ENCODE measurements around the gene BDH1.
"Not testable (repeated sequence)": the region's sequence is repeated elsewhere in the genome, so short reads cannot be mapped to it uniquely, and the experiment has no call there.

Gene BDH1, protein sequence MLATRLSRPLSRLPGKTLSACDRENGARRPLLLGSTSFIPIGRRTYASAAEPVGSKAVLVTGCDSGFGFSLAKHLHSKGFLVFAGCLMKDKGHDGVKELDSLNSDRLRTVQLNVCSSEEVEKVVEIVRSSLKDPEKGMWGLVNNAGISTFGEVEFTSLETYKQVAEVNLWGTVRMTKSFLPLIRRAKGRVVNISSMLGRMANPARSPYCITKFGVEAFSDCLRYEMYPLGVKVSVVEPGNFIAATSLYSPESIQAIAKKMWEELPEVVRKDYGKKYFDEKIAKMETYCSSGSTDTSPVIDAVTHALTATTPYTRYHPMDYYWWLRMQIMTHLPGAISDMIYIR

GRCh38 chr3:197555281-197556261 is at the start of gene BDH1:
Gene BDH1, minus strand, starts transcription at chr3:197555968. Its CDS starts 9,525 bp downstream, at chr3:197546443.
- peak; percentile 20 to 46 (median 44) for DNase-seq

GRCh38 chr3:197603317-197603933 is 47.7 kb upstream of the BDH1 start:
- no peak for DNase-seq

DNA sequence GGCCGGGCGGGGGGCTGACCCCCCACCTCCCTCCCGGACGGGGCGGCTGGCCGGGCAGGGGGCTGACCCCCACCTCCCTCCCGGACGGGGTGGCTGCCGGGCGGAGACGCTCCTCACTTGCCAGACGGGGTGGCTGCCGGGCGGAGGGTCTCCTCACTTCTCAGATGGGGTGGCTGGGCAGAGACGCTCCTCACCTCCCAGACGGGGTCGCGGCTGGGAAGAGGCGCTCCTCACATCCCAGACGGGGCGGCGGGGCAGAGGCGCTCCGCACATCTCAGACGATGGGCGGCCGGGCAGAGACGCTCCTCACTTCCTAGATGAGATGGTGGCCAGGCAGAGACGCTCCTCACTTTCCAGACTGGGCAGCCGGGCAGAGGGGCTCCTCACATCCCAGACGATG is 46.6 kb upstream of the BDH1 start:
- not testable (repeated sequence) for DNase-seq

- not testable (repeated sequence) for DNase-seq
These were observed 45.7 kb upstream of the BDH1 start for GRCh38 chr3:197601566-197601840.

DNA sequence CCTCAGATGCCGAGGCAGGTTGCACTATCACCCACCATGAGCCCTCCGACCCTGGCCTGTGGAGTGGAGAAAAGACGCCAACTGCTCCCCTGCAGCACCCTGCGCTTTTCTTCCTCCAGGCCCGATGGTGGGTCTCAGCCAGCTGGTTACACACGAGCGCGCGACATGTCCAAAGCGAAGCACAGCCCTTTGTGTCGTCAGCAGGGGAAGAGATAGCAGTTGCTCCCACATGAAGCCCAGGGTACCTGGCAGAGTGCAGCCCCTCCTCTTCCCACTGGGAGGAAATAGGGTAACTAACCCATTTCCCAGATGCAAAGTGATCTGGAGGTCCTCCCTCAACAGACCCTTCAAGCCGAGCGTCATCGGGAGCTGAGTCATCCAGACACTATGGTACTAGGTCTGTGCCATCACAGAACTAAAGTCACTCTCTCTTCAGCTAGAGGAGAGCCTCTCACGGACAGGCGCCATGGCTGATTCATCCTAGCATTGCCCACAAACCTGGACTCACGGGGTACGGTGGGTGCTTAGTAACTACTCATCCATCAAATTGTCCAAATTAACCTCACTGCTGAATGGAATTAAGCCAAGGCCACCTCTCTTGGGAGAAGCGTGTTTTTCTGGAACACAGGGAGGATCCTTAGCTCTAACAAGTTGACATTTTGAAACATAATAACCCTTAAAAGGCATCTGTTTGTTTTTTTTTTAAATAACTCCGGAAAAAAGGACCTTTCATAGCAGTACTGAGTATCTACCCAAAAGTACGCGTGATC is 45.2 kb upstream of the BDH1 start:
- no peak for DNase-seq

- no peak for DNase-seq
These were observed 43.5 kb upstream of the BDH1 start for GRCh38 chr3:197599089-197599765.

- no peak for DNase-seq
These were observed 42.7 kb upstream of the BDH1 start for GRCh38 chr3:197598404-197598980.

GRCh38 chr3:197597335-197597734 is 41.6 kb upstream of the BDH1 start:
- no peak for DNase-seq

DNA sequence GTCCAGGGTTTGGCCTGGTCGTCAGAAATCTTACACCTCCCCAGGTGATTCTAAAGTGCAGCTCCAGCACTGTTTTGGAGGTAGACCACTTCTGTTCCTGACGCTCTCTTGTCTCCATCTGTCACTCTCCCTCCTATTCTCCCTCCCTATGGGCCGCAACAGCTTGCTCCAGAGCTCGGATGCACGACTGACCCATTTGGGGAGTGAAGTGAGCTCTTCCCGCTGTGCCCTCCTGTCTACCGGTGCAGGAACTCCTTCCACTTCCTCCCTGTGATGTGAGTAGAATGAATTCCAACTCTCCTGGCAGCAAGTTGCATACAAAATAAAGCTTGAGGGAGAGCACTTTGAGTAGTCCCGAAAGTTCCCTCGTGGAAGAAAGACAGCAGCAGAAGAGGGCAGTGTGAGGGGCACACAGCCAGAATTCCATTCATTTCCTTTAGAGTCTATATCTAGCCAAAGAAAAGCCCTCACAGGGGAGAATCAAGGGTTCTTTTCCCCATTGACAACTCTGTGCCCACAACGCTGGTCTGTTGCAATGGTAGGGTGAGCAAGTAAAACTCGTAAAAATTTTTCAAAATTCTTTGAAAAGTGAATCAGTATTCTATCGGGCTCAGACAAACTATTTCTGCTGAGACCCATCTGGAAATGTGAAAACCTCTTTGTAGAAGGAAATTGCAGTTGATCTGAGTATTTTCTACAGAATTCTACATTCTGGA is 39.9 kb upstream of the BDH1 start:
- DNase-seq = no peak

GRCh38 chr3:197593046-197593380 is 37.2 kb upstream of the BDH1 start:
- DNase-seq = no peak

- DNase-seq = no peak
These were observed 36.7 kb upstream of the BDH1 start for GRCh38 chr3:197592361-197593045.

GRCh38 chr3:197591816-197592215 is 36.0 kb upstream of the BDH1 start:
- no peak for DNase-seq

DNA sequence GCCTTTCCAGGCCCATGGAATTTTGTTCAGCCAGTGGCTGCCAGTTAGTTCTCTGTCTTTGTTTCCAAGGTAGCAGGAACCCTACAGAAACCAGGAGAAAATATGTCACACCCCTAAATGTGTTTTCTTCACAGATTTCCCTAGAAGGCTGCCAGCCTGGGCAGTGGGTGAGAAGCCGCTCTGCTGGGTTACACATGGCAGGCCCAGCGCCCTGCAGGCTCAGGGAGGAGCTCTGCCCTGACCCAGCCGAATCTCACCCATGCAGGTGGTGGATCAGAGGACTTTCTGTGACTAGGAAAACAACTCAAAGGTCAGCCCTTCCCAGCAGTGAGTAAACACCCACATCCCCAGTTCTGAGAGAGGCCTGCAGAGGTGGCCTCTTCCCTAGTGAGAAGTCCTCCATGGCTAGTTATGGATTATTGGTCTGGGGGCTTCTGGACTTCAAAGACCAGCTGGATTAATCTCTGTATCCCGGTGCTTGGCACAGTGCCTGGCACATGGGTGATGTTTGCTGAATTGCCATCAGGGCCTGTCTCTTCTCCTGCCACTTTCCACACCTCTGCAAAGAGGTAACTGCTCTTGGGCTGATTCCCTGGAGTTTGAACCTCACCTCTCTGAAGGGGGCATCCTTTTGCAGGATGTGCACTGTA is 34.7 kb upstream of the BDH1 start:
- no peak for DNase-seq

DNA sequence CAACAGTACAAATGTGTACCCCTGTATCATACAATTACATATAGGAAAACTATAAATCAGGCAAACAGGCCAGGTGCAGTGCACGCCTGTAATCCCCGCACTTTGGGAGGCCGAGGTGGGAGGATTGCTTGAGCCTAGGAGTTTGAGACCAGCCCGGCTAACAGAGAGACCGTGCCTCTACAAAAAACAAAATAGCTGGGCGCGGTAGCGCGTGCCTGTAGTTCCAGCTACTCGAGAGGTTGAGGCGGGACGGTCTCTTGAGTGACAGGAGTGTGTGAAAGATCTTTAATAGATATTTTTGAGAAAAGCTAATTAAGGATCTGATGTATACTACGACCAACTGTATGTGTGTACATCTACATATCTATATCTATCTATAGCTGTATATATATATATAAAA is 33.8 kb upstream of the BDH1 start:
- no peak for DNase-seq

DNA sequence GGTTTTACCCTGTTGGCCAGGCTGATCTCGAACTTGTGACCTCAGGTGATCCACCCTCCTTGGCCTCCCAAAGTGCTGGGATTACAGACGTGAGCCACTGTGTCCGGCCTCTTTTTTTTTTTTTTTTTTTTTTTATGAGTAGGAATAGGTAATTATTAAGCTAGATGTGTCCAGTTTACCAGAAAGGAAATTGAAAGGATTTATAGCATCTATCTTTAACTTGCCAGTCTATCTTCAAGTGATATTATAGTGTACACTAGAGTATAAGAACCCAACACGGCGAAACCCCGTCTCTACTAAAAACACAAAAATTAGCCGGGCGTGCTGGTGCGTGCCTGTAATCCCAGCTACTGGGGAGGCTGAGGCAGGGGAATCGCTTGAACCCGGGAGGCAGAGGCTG is 31.0 kb upstream of the BDH1 start:
- not testable (repeated sequence) for DNase-seq

DNA sequence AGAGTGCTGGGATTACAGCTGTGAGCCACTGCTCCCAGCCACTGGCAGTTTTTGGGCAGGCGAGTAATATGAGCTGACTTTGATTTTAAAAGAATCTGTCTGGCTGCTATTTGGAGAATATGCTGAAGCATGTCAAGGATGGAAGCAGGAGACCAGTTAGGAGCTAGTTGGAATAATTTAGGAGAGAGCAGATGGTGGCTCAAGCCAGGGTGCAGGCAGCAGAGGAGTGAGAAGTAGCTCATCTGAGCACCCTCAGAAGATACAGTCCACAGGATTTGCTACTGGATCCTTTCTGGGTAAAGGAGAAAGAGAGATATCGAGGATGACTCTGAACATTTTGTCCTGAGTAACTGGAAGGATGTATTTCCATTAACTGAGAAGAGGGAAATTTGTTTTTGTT is 30.4 kb upstream of the BDH1 start:
- DNase-seq = no peak

DNA sequence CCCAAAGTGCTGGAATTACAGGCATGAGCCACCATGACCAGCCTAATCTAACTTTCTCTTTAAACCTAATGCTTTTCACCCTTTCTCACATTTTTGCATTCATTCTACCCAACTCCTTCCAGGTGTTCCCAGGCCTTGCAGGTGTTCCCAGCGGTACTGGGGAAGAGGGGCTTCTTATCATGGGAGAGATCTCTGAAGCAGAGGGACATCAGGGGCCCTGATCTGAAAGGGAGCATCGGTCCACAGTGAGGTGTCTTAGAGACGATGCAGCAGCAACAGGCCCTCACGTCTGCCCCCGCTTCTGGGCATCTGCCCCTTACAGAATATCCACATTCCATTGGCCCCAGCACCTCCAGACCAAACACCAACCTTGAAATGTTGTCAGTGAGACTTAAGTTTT is 29.0 kb upstream of the BDH1 start:
- DNase-seq = no peak

- no peak for DNase-seq
These were observed 27.6 kb upstream of the BDH1 start for GRCh38 chr3:197583371-197583770.

GRCh38 chr3:197580253-197580691 is 24.5 kb upstream of the BDH1 start:
- no peak for DNase-seq

DNA sequence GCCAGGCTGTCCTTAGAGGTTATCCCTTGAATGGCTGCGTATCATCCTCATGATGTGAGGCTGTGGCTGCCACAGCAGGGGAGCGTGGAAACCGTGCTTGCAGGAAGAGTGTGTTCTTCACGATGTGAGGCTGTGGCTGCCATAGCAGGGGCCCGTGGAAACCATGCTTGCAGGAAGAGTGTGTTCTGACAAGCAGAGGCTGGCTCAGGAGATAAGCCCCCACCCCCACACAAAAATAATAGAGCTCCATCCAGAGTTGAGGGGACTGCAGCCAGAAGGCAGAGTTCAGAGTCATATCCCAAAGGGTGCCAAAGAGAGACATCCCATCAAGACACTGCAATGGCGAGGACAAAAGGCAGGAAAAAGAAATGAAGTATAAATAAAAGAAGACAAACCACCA is 22.6 kb upstream of the BDH1 start:
- DNase-seq = no peak
